ENCODE data around the gene EIF2B4.

Gene EIF2B4

DNA sequence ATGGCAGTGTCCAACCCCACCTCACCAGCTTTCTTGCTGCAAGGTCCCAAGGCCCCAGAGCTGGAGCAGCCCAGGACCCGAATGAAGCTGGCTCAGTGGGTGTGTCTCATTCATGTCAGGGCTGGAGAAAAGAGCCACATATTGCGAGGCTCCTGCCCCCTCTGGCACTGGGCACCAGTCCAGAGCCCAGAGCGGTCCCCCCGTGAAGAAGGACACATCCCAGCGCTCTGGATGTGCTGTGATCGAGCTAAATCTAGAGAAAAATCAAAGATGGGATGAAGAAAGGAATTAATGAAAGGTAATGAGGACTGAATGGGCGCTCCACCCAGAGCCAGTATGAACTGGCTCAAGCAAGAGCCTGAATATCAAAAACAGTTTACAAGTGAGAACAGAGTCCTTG, 34.0 kb downstream of the EIF2B4 start:
- Histone ChIP-seq H3K27me3 (ENCODE audit: insufficient read depth, poor library complexity, severe bottlenecking) (no peaks in the 10 kb centered on the region), H3K4me1 (ENCODE audit: insufficient read depth, poor library complexity, severe bottlenecking) (no peaks in the 10 kb centered on the region), H3K9me3 (ENCODE audit: severe bottlenecking) (no peaks in the 10 kb centered on the region), H3K27ac (ENCODE audit: poor library complexity, severe bottlenecking) (no peak overlapping the region), H3K4me3 (ENCODE audit: severe bottlenecking) (no peak overlapping the region), H3K36me3 (ENCODE audit: low read depth) (peaks cover 74% of the 10 kb centered on the region)
- ATAC-seq (ENCODE audit: low read depth) (no peak), DNase-seq (ENCODE audit: low spot score) (no peak)
- TF ChIP-seq, protein P1, sequence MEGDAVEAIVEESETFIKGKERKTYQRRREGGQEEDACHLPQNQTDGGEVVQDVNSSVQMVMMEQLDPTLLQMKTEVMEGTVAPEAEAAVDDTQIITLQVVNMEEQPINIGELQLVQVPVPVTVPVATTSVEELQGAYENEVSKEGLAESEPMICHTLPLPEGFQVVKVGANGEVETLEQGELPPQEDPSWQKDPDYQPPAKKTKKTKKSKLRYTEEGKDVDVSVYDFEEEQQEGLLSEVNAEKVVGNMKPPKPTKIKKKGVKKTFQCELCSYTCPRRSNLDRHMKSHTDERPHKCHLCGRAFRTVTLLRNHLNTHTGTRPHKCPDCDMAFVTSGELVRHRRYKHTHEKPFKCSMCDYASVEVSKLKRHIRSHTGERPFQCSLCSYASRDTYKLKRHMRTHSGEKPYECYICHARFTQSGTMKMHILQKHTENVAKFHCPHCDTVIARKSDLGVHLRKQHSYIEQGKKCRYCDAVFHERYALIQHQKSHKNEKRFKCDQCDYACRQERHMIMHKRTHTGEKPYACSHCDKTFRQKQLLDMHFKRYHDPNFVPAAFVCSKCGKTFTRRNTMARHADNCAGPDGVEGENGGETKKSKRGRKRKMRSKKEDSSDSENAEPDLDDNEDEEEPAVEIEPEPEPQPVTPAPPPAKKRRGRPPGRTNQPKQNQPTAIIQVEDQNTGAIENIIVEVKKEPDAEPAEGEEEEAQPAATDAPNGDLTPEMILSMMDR (IDR thresholded peaks at IDR 0.05; ENCODE audit: poor library complexity, severe bottlenecking) = no peak

DNA sequence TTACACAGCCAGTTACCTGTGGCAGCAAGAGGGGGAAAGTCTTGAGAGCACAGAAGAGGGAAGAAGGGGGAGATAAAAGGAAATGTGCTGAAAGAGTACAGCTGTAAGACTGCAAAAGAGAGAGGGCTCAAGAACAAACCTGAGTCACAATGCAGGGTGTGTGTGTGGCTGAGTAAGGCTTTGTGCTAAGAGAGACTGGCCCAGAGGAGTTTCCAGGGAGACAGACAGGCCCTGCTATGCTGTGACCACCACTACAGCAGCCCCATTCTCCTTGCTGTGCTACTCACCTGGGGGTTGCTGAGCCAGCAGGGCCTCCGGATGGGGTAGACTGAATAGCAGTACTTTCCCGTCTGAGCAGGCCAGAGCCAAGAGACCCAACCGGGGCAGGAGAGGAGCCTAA, 34.8 kb downstream of the EIF2B4 start:
- H3K27me3 ChIP-seq (ENCODE audit: insufficient read depth, poor library complexity, severe bottlenecking) = no peaks in the 10 kb centered on the region
- H3K4me3 ChIP-seq (ENCODE audit: severe bottlenecking) = no peak overlapping the region
- DNase-seq (ENCODE audit: low spot score) (no peak), ATAC-seq (ENCODE audit: low read depth) (no peak)
- TF ChIP-seq, protein P1 (IDR thresholded peaks at IDR 0.05; ENCODE audit: poor library complexity, severe bottlenecking) = no peak
- H3K4me1 ChIP-seq (ENCODE audit: insufficient read depth, poor library complexity, severe bottlenecking) = no peaks in the 10 kb centered on the region
- no peak overlapping the region for H3K27ac ChIP-seq (ENCODE audit: poor library complexity, severe bottlenecking)
- H3K36me3 ChIP-seq (ENCODE audit: low read depth) = peaks cover 73% of the 10 kb centered on the region
- H3K9me3 ChIP-seq (ENCODE audit: severe bottlenecking) = no peaks in the 10 kb centered on the region

DNA sequence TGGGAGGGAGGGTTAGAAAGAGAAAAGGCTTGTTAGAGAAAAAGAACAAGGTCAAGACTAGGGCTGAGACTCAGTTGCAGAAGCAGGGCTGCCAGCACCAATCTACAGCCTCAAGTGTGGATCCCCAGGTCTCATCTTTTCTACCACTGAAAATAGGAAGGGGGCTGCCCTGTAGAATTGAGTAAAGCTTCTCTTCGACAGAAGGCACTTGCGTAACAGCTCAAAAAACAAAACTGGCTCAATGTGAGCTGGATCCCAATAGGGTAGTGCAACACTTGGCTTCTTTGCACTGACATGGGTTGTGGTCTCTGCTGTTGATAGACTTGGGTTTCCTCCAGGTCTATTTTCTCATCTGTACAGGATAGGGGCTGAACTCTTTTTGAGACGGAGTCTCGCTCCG, 45.4 kb downstream of the EIF2B4 start:
- ATAC-seq (ENCODE audit: low read depth) (no peak), DNase-seq (ENCODE audit: low spot score) (no peak)
- Histone ChIP-seq H3K4me3 (ENCODE audit: severe bottlenecking) (no peak overlapping the region), H3K27me3 (ENCODE audit: insufficient read depth, poor library complexity, severe bottlenecking) (no peaks in the 10 kb centered on the region), H3K9me3 (ENCODE audit: severe bottlenecking) (no peaks in the 10 kb centered on the region), H3K27ac (ENCODE audit: poor library complexity, severe bottlenecking) (no peak overlapping the region), H3K4me1 (ENCODE audit: insufficient read depth, poor library complexity, severe bottlenecking) (peaks cover 13% of the 10 kb centered on the region), H3K36me3 (ENCODE audit: low read depth) (peaks cover 22% of the 10 kb centered on the region)
- TF ChIP-seq, protein P1 (IDR thresholded peaks at IDR 0.05; ENCODE audit: poor library complexity, severe bottlenecking) = no peak

DNA sequence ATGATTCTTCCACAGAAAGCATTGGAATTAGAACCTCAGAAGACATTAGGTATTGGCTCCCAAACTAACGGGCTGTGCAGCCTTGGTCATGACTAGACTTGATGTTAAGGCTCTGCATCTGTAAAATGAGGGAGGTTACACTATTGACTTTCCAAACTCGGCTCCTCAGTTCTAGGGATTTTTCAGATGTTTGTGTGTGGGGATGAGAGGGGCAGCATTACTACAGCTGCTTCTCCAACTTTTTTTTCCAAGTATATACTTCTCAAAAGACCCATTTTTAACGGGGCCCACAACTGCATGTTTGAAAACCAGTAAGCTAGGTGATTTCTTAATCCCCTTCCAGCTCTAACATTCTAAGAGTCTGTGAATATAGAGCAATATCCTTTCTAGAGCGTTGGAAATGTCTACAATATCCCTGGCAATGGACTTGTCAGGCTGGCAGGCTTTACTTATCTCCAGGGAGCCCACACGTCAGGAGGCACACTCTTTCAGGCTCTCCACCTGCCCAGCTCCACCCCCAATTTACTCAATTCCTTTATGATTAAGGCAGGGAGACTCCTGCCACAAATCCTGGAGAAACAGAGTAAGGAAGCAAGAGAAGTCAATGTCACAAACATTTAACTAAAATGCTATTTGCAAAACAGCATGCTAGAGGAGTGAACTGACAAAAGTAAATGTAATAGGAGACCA, 46.4 kb downstream of the EIF2B4 start:
- ATAC-seq (ENCODE audit: low read depth) (no peak), DNase-seq (ENCODE audit: low spot score) (no peak)
- Histone ChIP-seq H3K9me3 (ENCODE audit: severe bottlenecking) (no peaks in the 10 kb centered on the region), H3K36me3 (ENCODE audit: low read depth) (peaks cover 12% of the 10 kb centered on the region), H3K27ac (ENCODE audit: poor library complexity, severe bottlenecking) (peak overlapping the region; percentile 85), H3K27me3 (ENCODE audit: insufficient read depth, poor library complexity, severe bottlenecking) (no peaks in the 10 kb centered on the region), H3K4me3 (ENCODE audit: severe bottlenecking) (peak overlapping the region; percentile 70), H3K4me1 (ENCODE audit: insufficient read depth, poor library complexity, severe bottlenecking) (peaks cover 13% of the 10 kb centered on the region)
- TF ChIP-seq, protein P1 (IDR thresholded peaks at IDR 0.05; ENCODE audit: poor library complexity, severe bottlenecking) = no peak

All from RWPE2 (cell line).